K562 (cell line): Measurements from ENCODE around the gene COL4A2. TPM values are rescaled to one million over a fixed set of nuclear protein-coding genes. Genes with fewer than 3 reads are reported as not detected.

Experiments used
- ATAC-seq: fragments of 200-7000 bp; cut with Tn5 transposase; 3 replicates; pipeline ENCODE4 v1.9.1; 2020; ENCODE audit warnings: moderate library complexity
- BruUV-seq: library from RNA; stranded (reverse); fragments of 400-500 nt; replicated peaks from 2 replicates; lab custom pipeline; 2021; lab: Mats Ljungman, UMichigan
- CTCF ChIA-PET: fragments of 300-600 bp; formaldehyde crosslinking; extraction: SDS; loops from one replicate; lab custom pipeline; 2021; ENCODE audit warnings: low intra/inter-chr PET ratio; lab: Yijun Ruan, JAX
- POLR2A ChIA-PET: fragments of 300-600, 350-650 bp; sonication (Branson Sonifier 250); formaldehyde crosslinking; extraction: SDS; loops from one replicate; lab custom pipeline; 2021; ENCODE audit warnings: antibody characterized with exemption, inconsistent platforms; lab: Yijun Ruan, JAX
- DNase-seq, 4 experiments: peaks; one replicate each; pipeline versions ENCODE4 v3.0.0 to v3.0.0-alpha.2; 2011 to 2018; ENCODE audit warnings: low spot score in 3 of 4, mixed read lengths in 3 of 4; ENCODE audit errors: extremely low read depth in 1 of 4
- FAIRE-seq: peaks from 2 replicates; lab custom pipeline; 2011; peaks lifted over from hg19 to GRCh38; lab: Jason Lieb, UNC
- H2AFZ ChIP-seq: 2 replicates; pipeline ENCODE4 v1.6.0; 2011; ENCODE audit warnings: low read depth, low read length, control low read depth, inconsistent platforms
- H3K27ac ChIP-seq: fragments of 200-600 bp; 3 replicates; pipeline ENCODE4 v1.8.0; 2011; ENCODE audit warnings: low read depth, mild to moderate bottlenecking, control low read depth, inconsistent platforms, low read length, moderate library complexity, mixed read lengths; ENCODE audit errors: extremely low read depth
- H3K27me3 ChIP-seq, 2 experiments: fragments of 300-600 bp in 1 of 2; 2 replicates in 1 of 2; 3 replicates in 1 of 2; pipeline versions ENCODE4 v1.6.0 to v1.8.0; 2011; ENCODE audit warnings: inconsistent platforms in 2 of 2, low read length in 2 of 2, mild to moderate bottlenecking in 1 of 2, mixed read lengths in 1 of 2, moderate library complexity in 1 of 2; ENCODE audit not compliant: control insufficient read depth in 2 of 2, insufficient read depth in 2 of 2
- H3K36me3 ChIP-seq: fragments of 300-600 bp; 3 replicates; pipeline ENCODE4 v1.8.0; 2011; ENCODE audit warnings: mild to moderate bottlenecking, low read length, inconsistent platforms; ENCODE audit not compliant: control insufficient read depth, insufficient read depth
- H3K4me1 ChIP-seq, 2 experiments: fragments of 200-600 bp in 1 of 2; replicated peaks in 1 of 2; 2 replicates in 1 of 2; 3 replicates in 1 of 2; pipeline versions ENCODE4 v1.5.1 to v1.8.0; 2011; ENCODE audit warnings: inconsistent platforms in 2 of 2, low read length in 2 of 2, mild to moderate bottlenecking in 1 of 2, mixed read lengths in 1 of 2, moderate library complexity in 1 of 2; ENCODE audit not compliant: control insufficient read depth in 2 of 2, insufficient read depth in 2 of 2
- H3K4me2 ChIP-seq: 2 replicates; pipeline ENCODE4 v1.6.1; 2011; ENCODE audit warnings: low read length, control low read depth, inconsistent platforms, mixed read lengths; ENCODE audit not compliant: insufficient read depth
- H3K4me3 ChIP-seq: fragments of 200-600 bp; sonication (generic), shearing (Covaris generic); 2 replicates; pipeline ENCODE4 v1.5.1; 2016; ENCODE audit warnings: control low read depth, inconsistent platforms
- H3K79me2 ChIP-seq: fragments of 200-600 bp; 3 replicates; pipeline ENCODE4 v1.8.0; 2011; ENCODE audit warnings: low read length, inconsistent platforms; ENCODE audit not compliant: control insufficient read depth, insufficient read depth
- H3K9ac ChIP-seq, 2 experiments: 2 replicates each; pipeline versions ENCODE4 v1.6.0 to v1.6.1; 2011; ENCODE audit warnings: low read depth in 2 of 2, low read length in 2 of 2, control low read depth in 1 of 2, inconsistent platforms in 1 of 2, mild to moderate bottlenecking in 1 of 2, mixed read lengths in 1 of 2; ENCODE audit not compliant: insufficient read depth in 1 of 2
- H3K9me1 ChIP-seq: one replicate; pipeline ENCODE4 v1.6.0; 2011; ENCODE audit warnings: inconsistent platforms, mild to moderate bottlenecking, low read length, moderate library complexity; ENCODE audit not compliant: control insufficient read depth, insufficient read depth
- H3K9me3 ChIP-seq: replicated peaks from 2 replicates; pipeline ENCODE4 v1.5.1; 2011; ENCODE audit warnings: low read depth, low read length, inconsistent platforms; ENCODE audit not compliant: control insufficient read depth, insufficient read depth
- H4K20me1 ChIP-seq: replicated peaks from 2 replicates; pipeline ENCODE4 v1.6.1; 2011; ENCODE audit warnings: low read length, inconsistent platforms, mixed read lengths; ENCODE audit not compliant: control insufficient read depth, insufficient read depth
- ARID2 ChIP-seq: fragments of 450-650 bp; IDR thresholded peaks from 2 replicates; pipeline ENCODE4 v1.6.1; 2017; ENCODE audit warnings: antibody characterized with exemption, mild to moderate bottlenecking
- ESRRA ChIP-seq: fragments of 450-650 bp; IDR thresholded peaks from 2 replicates; pipeline ENCODE4 v1.6.1; 2014; ENCODE audit warnings: low read depth, mild to moderate bottlenecking, moderate library complexity, borderline replicate concordance
- MCM2 ChIP-seq: fragments of 450-650 bp; IDR thresholded peaks from 2 replicates; pipeline ENCODE4 v1.6.1; 2017; ENCODE audit warnings: low read depth, mild to moderate bottlenecking
- MTA3 ChIP-seq: fragments of 450-650 bp; formaldehyde crosslinking; IDR thresholded peaks from 2 replicates; pipeline ENCODE4 v1.6.1; 2017; ENCODE audit warnings: mild to moderate bottlenecking, borderline replicate concordance
- ZBTB26 ChIP-seq: fragments of 450-650 bp; formaldehyde crosslinking; IDR thresholded peaks from 2 replicates; pipeline ENCODE4 v1.4.0; 2022; ENCODE audit warnings: missing genetic modification characterization
- ZNF224 ChIP-seq: sonication (generic); formaldehyde crosslinking; IDR thresholded peaks from 2 replicates; pipeline ENCODE4 v1.8.0; 2022; ENCODE audit warnings: mild to moderate bottlenecking, missing genetic modification reagents
- WGBS: fragments of 100-300 bp; shearing (Covaris generic); methylation state at CpG from one replicate; pipeline ENCODE4 v1.1.6; 2016; ENCODE audit warnings: low coverage, mixed read lengths; ENCODE audit not compliant: insufficient coverage; ENCODE audit errors: missing lambda C conversion rate; 5-methylcytosine and 5-hydroxymethylcytosine counted together
- in situ Hi-C: fragments of 300-500 bp; cut with MboI; formaldehyde crosslinking; loops from 4 replicates; pipeline ENCODE4 v1.15.0; 2018; ENCODE audit warnings: inconsistent platforms, mixed read lengths
- intact Hi-C: fragments of 100-400 bp; cut with micrococcal nuclease; formaldehyde crosslinking; loops from 2 replicates; pipeline ENCODE4 v1.14.2; 2022
- polyA plus RNA-seq, 8 experiments: library from polyadenylated mRNA; depleted of rRNA in 4 of 8; stranded (reverse) in 5 of 8; unstranded in 3 of 8; fragments of >200 nt; fragmentation: Nextera tagmentation in 2 of 8; fragmentation: Illumina TruSeq in 1 of 8; extraction: Ambion mirVana in 2 of 8; extraction: Trizol in 1 of 8; gene quantifications; 2 replicates each; pipeline versions ENCODE4 v1.2.1 to v1.2.3, GENCODE V29; 2011 to 2014; ENCODE audit warnings: inconsistent platforms in 1 of 8, missing spikeins in 1 of 8
- total RNA-seq, 7 experiments: library from RNA; depleted of rRNA in 6 of 7; stranded (reverse); fragments of >200 nt in 6 of 7; fragmentation: Illumina TruSeq in 2 of 7; extraction: Trizol in 2 of 7; gene quantifications; 2 replicates each; pipeline versions ENCODE4 v1.2.1 to v1.2.3, GENCODE V29; 2011 to 2021; ENCODE audit warnings: low replicate concordance in 1 of 7

COL4A2 gene
- total and polyA plus RNA-seq, 9 of the 15 experiments (the other 6 are each of a cell fraction or from before 2014, with no cell fraction given): 0.13 to 15.2 (median 8.1) TPM

- Histone ChIP-seq H3K4me2 (no peak overlapping the region), H3K27ac (no peak overlapping the region), H3K9me3 (no peaks in the 10 kb centered on the region), H3K79me2 (no peaks in the 10 kb centered on the region), H3K36me3 (no peaks in the 10 kb centered on the region), H3K9ac (no peak overlapping the region), H3K27me3 (no peaks in the 10 kb centered on the region), H3K4me1 (peaks cover 3 to 18% of the 10 kb centered on the region in 2 experiments; a peak in 4 of 5 replicates), H3K9me1 (no peaks in the 10 kb centered on the region), H3K4me3 (no peak overlapping the region), H2AFZ (no peak overlapping the region), H4K20me1 (no peaks in the 10 kb centered on the region)
- FAIRE-seq (no peak), DNase-seq (no peak), ATAC-seq (no peak)
- WGBS: 6% methylated on average over 5 of the region's 8 CpGs
- POLR2A ChIA-PET: no interaction called here
- in situ Hi-C loops: loop anchor here (10.0 kb wide), 1 partner anchor 352 kb away; no protein-coding TSS in a partner anchor
- no TSS peak for BruUV-seq
- intact Hi-C loops: no loop called here
- CTCF ChIA-PET: no interaction called here
- TF ChIP-seq MCM2 (no peak), ZBTB26 (CRISPR knock-in tag) (no peak), ESRRA (0 out of 2 replicates have a peak, but pooled peaks have one; percentile 23)
Measured at GRCh38 chr13:110463156-110463555, 156.1 kb downstream of the COL4A2 start.

GRCh38 chr13:110463871-110464510, 156.9 kb downstream of the COL4A2 start:
- no peak for FAIRE-seq
- no peak for ATAC-seq
- Histone ChIP-seq H2AFZ (no peak overlapping the region), H3K27me3 (no peaks in the 10 kb centered on the region), H3K9ac (no peak overlapping the region), H3K79me2 (no peaks in the 10 kb centered on the region), H3K27ac (no peak overlapping the region), H3K36me3 (no peaks in the 10 kb centered on the region), H4K20me1 (no peaks in the 10 kb centered on the region), H3K4me3 (no peak overlapping the region), H3K4me2 (no peak overlapping the region), H3K4me1 (peaks cover 2 to 17% of the 10 kb centered on the region in 2 experiments; a peak in 4 of 5 replicates), H3K9me1 (no peaks in the 10 kb centered on the region), H3K9me3 (no peaks in the 10 kb centered on the region)
- 17% methylated on average over 4 of the region's 6 CpGs for WGBS
- TF ChIP-seq ZNF224 (no peak), ARID2 (no peak), MTA3 (no peak)
- ChIA-PET POLR2A (no interaction called here), CTCF (no interaction called here)
- no TSS peak for BruUV-seq
- no peak for DNase-seq
- intact Hi-C loops: no loop called here
- in situ Hi-C loops: loop anchor here (10.0 kb wide), 1 partner anchor 351 kb away; no protein-coding TSS in a partner anchor
